HG03025 (cell line): ENCODE results near the gene MYO10.

ENCODE experiments used
- ATAC-seq: cut with Tn5 transposase; IDR thresholded peaks from one replicate; pipeline ENCODE4 v1.9.1; 2021; ENCODE audit warnings: mild to moderate bottlenecking, moderate library complexity; ENCODE audit not compliant: unreplicated experiment, low FRiP score

MYO10 gene

GRCh38 chr5:16691731-16692130 is 244.4 kb downstream of the MYO10 start:
- no peak for ATAC-seq

DNA sequence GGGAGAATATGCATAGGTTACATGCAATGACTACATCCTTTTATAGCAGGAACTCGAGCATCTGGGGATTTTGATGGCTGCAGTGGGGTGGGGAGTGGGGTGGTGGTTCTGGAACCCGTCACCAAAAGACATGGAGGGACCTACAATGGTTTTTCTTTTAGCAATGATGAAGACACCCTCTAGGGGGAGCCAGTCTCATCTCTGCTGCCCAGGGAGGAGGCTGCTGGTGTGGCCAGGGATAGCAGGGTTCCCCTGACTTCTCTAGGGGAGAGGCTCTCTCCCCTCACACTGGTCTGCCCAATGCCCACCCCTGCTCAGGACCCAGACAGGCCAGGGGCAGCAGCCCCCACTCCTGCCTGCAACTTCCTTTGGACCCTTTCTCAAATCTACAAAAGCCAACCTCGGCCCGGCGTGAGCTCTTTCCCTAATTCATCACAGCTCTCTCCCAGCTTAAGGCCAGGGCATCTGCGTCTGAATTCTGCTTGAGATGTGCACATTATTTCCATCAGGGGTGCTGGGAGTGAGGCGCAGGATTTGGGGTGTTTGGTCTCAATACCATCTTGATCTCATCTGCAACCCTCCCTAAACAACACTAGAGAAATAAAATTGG is 245.7 kb downstream of the MYO10 start:
- ATAC-seq, result no peak

GRCh38 chr5:16687898-16688297 is 248.2 kb downstream of the MYO10 start:
- ATAC-seq, result no peak

DNA sequence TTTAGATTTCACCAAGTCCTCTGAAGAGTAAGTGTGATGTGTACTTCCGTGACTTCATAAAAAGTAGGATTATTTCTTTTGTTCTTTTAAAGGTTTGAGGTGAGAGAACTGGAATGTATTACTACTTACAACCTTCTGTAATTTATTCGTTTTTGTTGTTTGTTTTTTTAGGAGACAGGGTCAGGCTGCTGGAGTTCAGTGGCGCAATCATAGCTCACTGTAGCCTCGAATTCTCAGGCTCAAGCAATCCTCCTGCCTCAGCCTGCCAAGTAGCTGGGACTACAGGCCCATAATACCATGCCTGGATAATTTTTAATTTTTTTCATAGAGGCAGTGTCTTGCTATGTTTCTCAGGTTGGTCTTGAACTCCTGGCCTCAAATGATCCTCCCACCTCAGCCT is 251.0 kb downstream of the MYO10 start:
- no peak for ATAC-seq

DNA sequence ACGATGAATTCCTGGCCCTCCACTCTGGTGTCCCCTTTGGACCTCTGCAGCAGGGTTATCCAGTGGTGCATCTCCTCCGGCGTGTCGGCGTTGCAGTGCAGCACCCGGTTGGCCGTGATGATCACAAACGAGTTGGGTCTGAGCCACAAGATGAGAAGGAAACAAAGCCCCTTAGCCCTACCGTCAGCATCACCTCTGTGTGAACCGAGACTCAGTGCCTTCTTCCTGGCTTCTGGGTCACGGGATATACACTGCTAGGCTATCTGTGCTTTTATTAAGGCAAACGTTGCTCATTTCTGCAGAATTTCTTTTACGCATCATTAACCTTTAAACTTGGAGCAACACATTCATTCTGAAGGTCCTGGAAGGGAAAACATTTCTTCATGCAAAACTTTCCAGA is 254.2 kb downstream of the MYO10 start:
- ATAC-seq, result no peak

DNA sequence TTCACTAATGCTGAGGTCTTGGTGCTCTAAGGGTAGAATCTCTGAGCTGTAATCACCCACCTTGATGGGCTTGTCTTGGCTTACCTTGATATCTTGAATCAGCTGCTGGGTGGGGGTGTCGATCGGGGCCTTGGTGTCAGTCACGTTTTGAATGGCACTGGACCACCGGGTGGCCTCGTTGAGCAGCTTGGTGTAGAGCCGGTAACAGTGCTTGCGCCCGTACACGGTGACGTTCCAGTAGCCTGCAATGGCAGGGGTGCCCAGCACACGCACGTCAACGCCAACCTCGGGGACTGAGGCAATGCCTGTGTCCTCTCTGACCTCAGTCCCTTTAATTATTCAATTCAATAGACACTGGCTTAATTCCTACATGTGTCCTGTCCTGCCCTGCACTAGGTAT is 256.2 kb downstream of the MYO10 start:
- ATAC-seq, result no peak

GRCh38 chr5:16679190-16679589 is 256.9 kb downstream of the MYO10 start:
- no peak for ATAC-seq

- ATAC-seq, result no peak
Measured at GRCh38 chr5:16675806-16676205, 260.3 kb downstream of the MYO10 start.

DNA sequence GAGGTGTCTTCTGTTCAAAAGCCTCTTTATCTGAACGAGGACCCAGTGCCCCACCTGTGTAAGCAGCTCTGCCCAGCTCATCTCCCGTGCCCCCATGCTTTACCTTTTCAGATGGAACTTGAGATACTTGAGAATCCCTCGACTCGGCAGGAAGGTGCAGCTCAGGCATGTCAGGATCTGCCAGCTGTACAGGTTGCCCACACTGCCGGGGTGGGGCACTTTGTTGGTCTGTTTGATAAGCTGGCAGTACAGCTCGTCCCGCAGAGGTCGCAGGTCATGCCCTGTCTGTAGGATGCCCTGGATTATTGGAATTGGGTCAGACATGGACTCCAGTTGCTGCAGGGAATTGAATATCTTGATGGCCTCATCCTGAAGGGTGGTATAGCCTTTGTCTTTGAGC is 261.3 kb downstream of the MYO10 start:
- ATAC-seq, result no peak

DNA sequence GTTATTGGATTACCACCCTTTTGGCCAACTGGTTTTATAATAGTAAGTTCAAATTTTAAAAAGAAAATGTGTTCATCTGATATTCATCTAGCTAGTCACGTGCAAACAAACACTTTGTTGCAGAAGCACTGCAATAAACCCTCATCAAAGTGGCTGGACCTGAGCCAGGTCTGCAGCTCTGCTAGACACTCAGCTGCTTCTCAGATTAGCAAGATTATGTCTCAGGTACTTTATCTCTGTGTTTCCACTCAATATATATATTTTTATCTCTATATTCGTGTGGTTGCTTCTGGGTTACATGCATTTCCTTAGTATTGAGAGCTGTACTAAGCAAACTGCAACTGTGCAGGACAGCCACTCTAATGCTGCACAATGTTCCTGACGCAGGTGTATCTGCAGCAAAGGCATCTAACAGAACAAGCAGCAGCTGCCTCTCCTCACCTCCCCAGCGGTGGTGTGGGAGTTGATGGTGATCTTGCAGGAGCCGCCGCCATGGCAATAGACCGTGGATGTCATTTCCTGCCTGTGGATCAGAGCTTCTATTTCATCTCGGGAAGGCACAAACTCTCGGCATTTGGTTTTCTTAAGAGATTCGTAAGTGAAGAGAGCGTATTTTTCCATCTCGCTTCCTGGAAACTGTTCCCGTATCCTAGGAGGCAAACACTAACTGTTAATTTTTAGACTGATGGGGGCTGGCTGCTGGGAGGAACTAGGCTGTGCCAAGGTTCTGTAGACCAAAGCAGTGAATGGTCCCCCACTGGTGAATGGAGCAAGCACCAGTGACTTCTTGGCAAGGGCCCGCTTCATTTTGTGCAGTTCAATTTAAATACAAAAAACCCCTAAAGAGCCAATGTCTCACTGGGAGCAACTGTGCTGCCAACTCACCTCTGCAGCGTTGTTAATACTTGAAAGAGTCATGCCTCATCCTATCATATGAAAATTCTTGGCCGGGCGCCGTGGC is 262.6 kb downstream of the MYO10 start:
- no peak for ATAC-seq

DNA sequence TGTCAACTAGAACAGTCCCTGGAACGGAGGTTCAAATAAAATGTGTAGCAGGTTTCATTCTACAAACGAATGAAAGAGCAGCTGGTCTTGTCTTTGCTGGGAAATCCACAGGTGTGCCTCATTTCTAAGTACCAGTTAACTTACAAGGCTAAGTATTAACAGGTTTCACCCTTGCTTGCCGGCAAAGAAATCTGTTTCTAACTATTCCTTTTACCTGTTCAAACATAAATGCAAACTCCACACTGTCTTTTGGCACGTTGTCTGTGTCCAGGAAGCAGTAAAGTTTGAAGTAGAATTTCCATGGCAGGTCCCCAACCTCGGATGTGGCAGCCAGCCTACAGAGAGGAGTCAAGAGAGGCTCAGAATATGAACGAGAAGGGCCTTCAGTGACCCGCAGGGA is 264.9 kb downstream of the MYO10 start:
- ATAC-seq, result no peak

DNA sequence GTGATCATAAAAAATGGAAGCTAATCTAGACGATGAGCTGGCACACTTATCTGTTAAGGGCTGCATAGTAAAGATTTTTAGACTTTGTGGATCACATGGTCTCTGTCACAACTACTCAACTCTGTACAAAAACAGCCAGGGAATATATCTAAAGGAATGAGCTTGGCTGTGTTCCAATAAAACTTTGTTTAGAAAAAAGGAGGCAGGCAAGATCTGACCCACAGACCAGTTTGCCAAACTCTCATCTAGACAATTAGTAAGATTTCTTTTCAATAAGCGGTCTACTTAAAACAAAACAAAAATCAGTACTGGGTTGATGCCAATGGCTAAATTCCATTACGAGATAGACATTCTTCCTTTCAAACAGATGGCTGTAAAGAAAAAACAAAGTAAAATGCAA is 266.3 kb downstream of the MYO10 start:
- ATAC-seq, result no peak

- ATAC-seq, result no peak
Measured at GRCh38 chr5:16668631-16669030, 267.5 kb downstream of the MYO10 start.

- ATAC-seq, result no peak
Measured at GRCh38 chr5:16668194-16668593, 267.9 kb downstream of the MYO10 start.

DNA sequence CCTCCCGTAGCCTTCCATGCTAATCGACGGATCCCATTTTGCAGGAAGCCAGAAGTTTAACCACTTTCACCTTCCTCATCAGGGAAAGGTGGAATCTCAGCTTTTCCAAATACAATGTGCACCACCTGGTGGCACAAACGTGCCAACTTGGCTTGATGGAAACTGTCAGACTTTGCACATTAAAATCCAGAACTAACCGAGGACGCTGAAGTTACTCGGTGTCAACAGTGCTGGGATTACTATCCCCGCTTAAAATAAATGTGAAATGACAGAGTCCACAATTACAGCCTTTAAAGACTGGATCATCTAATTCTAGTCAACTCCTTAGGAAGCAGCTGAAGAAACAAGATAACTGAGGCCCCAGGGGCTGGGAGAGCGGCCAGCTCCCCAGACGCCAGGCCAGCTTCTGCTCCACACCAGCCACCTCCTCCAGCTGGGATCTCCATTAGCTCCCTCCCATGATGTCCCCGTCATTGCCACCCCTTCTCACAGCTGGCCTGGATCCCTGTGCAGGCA is 269.1 kb downstream of the MYO10 start:
- no peak for ATAC-seq

DNA sequence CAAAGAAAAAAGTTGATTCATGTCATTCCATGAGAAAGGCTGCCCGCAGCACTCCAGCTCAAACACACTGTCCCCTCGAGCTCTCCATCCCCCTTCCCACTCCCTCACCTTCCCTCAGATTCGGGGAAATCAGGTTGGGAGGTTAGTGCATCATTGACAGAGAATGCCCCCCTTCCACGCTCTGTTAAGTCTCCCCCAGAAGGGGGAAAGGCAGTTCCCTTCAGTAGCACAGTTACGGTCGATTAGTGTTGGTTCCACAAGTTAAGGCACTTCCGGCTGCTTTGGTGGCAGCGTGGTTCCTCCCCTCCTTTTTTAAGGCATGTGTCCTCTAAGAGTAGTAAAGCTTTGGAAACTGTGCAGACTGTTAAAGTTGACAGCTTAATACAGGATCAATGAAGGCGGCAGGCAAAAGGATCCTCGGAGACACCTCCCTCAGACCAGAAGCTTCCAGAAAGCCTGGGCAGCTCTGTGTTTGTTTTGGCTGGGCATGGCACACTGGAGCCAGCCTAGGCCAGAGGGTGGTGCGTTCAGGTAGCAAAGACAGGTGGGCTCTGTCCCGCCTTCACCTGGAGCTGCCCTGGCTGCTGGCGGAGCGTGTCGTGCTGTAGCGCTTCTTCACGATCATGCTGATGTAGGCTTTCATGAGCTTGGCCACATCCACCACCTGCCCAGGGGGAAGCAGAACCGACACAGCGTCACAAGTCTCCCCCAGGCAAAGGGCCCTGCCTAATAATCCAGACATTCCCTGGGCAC is 269.8 kb downstream of the MYO10 start:
- no peak for ATAC-seq

GRCh38 chr5:16665601-16666000 is 270.5 kb downstream of the MYO10 start:
- ATAC-seq, result no peak

- no peak for ATAC-seq
Measured at GRCh38 chr5:16664368-16664767, 271.7 kb downstream of the MYO10 start.

- ATAC-seq, result no peak
Measured at GRCh38 chr5:16663840-16664239, 272.2 kb downstream of the MYO10 start.

GRCh38 chr5:16661713-16662112 is 274.4 kb downstream of the MYO10 start:
- ATAC-seq, result no peak

GRCh38 chr5:16660982-16661381 is 275.1 kb downstream of the MYO10 start:
- no peak for ATAC-seq
